Measurements from ENCODE around the gene PFKL. TPM values are rescaled to one million over a fixed set of nuclear protein-coding genes. Genes with fewer than 3 reads are reported as not detected.

Gene PFKL
- total and polyA plus RNA-seq, 2 experiments from 2014 or later: 199 to 239 TPM

DNA sequence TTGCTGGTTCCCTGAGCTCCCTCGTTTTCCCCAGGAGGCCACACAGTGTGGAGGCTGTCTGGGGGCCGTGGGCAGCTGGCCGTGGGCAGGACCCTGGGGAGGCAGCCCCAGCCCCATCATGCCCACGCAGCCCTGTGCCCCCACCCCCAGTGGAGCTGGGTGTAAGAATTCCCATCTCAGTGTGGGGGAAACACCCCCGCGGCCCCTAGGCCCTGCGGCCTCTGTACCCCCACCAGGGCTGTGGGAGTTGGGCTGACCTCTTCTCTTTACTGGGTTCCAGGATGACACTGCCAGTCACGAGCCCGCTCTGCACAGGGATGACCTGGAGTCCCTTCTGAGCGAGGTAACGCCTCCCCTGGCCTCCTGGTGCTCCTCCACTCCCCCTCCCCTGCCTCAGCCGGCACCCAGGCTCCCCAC, 3.7 kb upstream of the PFKL start:
- Histone ChIP-seq H3K9ac (no peak overlapping the region), H4K20me1 (ENCODE audit: insufficient read depth) (no peaks in the 10 kb centered on the region), H3K9me2 (ENCODE audit: insufficient read depth) (no peaks in the 10 kb centered on the region), H3K9me3 (ENCODE audit: low read depth) (no peaks in the 10 kb centered on the region), H3K27ac (no peak overlapping the region), H3F3A (ENCODE audit: insufficient read depth) (peaks cover 5% of the 10 kb centered on the region; the same call in 1 of the 2 replicates), H3K4me3 (no peak overlapping the region), H3K4me2 (ENCODE audit: unreplicated experiment) (no peak overlapping the region), H3K27me3 (replicated peaks; ENCODE audit: insufficient read depth) (no peaks in the 10 kb centered on the region), H3K79me2 (ENCODE audit: insufficient read depth) (peaks cover 9% of the 10 kb centered on the region), H3K36me3 (ENCODE audit: low read depth) (no peaks in the 10 kb centered on the region), H2AFZ (no peak overlapping the region), H3K4me1 (ENCODE audit: insufficient read depth) (peaks cover 8% of the 10 kb centered on the region)
- in situ Hi-C loops (cut with MboI): no loop called here
- WGBS, 2 experiments (ENCODE audit: low coverage in 1 of 2, low lambda C conversion rate in 2 of 2, missing lambda C conversion rate in 2 of 2): 82 to 89% methylated on average over 3 to 12 of the region's 12 CpGs
- TF ChIP-seq EZH2 (IDR thresholded peaks at IDR 0.05; ENCODE audit: insufficient read depth, poor library complexity, severe bottlenecking) (no peak), EZH2phosphoT487 (IDR thresholded peaks at IDR 0.05; ENCODE audit: insufficient read depth, low read depth) (no peak)
- no peak for DNase-seq

DNA sequence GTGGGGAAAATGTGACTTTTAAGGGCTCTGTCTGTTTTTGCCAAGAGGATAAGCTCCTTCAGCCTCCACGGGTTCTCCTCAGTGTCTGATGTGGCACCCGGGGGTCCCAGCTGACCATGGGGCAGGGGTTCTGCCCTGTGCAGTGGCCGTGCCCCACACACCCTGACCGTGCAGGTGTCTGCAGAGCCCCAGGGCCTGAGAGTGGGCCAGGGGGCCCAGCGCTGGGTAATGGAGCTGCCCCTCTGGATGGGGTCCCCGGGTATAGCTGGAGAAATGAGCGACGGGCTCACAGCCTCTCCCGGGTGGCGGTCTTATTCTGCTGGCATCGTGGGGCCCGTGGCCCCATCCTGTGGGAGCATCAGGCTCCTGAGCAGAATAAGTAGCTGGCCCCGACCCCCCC, 2.9 kb upstream of the PFKL start:
- no peak overlapping the region for H2AFZ ChIP-seq
- H4K20me1 ChIP-seq (ENCODE audit: insufficient read depth): no peaks in the 10 kb centered on the region
- no peaks in the 10 kb centered on the region for H3K27me3 ChIP-seq (replicated peaks; ENCODE audit: insufficient read depth)
- no peaks in the 10 kb centered on the region for H3K9me2 ChIP-seq (ENCODE audit: insufficient read depth)
- in situ Hi-C loops (cut with MboI): no loop called here
- no peak for DNase-seq
- no peak overlapping the region for H3K9ac ChIP-seq
- H3K27ac ChIP-seq: no peak overlapping the region
- no peaks in the 10 kb centered on the region for H3K9me3 ChIP-seq (ENCODE audit: low read depth)
- WGBS, 2 experiments (ENCODE audit: low coverage in 1 of 2, low lambda C conversion rate in 2 of 2, missing lambda C conversion rate in 2 of 2): 70 to 72% methylated on average over 11 to 13 of the region's 13 CpGs
- no peaks in the 10 kb centered on the region for H3K36me3 ChIP-seq (ENCODE audit: low read depth)
- peaks cover 12% of the 10 kb centered on the region for H3K4me1 ChIP-seq (ENCODE audit: insufficient read depth)
- H3F3A ChIP-seq (ENCODE audit: insufficient read depth): peaks cover 5% of the 10 kb centered on the region; the same call in 1 of the 2 replicates
- H3K79me2 ChIP-seq (ENCODE audit: insufficient read depth): peaks cover 17% of the 10 kb centered on the region
- TF ChIP-seq EZH2 (IDR thresholded peaks at IDR 0.05; ENCODE audit: insufficient read depth, poor library complexity, severe bottlenecking) (no peak), EZH2phosphoT487 (IDR thresholded peaks at IDR 0.05; ENCODE audit: insufficient read depth, low read depth) (no peak)
- no peak overlapping the region for H3K4me2 ChIP-seq (ENCODE audit: unreplicated experiment)
- no peak overlapping the region for H3K4me3 ChIP-seq

DNA sequence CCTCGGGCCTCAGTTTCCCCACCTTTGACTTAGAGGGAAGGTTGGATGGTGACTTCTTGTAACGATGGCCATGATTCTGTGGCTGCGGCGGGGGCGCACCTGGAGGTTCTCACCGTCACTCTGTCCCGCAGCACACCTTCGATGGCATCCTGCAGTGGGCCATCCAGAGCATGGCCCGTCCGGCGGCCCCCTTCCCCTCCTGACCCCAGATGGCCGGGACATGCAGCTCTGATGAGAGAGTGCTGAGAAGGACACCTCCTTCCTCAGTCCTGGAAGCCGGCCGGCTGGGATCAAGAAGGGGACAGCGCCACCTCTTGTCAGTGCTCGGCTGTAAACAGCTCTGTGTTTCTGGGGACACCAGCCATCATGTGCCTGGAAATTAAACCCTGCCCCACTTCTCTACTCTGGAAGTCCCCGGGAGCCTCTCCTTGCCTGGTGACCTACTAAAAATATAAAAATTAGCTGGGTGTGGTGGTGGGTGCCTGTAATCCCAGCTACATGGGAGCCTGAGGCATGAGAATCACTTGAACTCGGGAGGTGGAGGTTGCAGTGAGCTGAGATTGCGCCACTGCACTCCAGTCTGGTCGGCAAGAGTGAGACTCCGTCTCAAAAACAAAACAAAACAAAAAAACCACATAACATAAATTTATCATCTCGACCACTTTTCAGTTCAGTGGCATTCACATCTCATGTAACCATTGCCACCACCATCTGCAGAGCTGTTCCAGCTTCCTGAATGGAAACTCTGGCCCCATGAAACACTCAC, 2.1 kb upstream of the PFKL start:
- in situ Hi-C loops (cut with MboI): no loop called here
- peak overlapping the region; percentile 71 for H2AFZ ChIP-seq
- H3K27me3 ChIP-seq (replicated peaks; ENCODE audit: insufficient read depth): no peaks in the 10 kb centered on the region
- peak; percentile 92 for DNase-seq
- peak overlapping the region; percentile 32; the same call in 1 of the 2 replicates for H3K9ac ChIP-seq
- no peak for TF ChIP-seq EZH2 (IDR thresholded peaks at IDR 0.05; ENCODE audit: insufficient read depth, poor library complexity, severe bottlenecking)
- TF ChIP-seq EZH2phosphoT487 (IDR thresholded peaks at IDR 0.05; ENCODE audit: insufficient read depth, low read depth): no peak
- H3K4me3 ChIP-seq: no peak overlapping the region
- H4K20me1 ChIP-seq (ENCODE audit: insufficient read depth): no peaks in the 10 kb centered on the region
- no peaks in the 10 kb centered on the region for H3K36me3 ChIP-seq (ENCODE audit: low read depth)
- no peak overlapping the region for H3K27ac ChIP-seq
- peak overlapping the region; percentile 21 for H3K4me2 ChIP-seq (ENCODE audit: unreplicated experiment)
- peaks cover 25% of the 10 kb centered on the region for H3K79me2 ChIP-seq (ENCODE audit: insufficient read depth)
- no peaks in the 10 kb centered on the region for H3K9me2 ChIP-seq (ENCODE audit: insufficient read depth)
- H3K4me1 ChIP-seq (ENCODE audit: insufficient read depth): peaks cover 12% of the 10 kb centered on the region
- 9 to 18% methylated on average over 16 to 22 of the region's 22 CpGs for WGBS, 2 experiments (ENCODE audit: low coverage in 1 of 2, low lambda C conversion rate in 2 of 2, missing lambda C conversion rate in 2 of 2)
- no peaks in the 10 kb centered on the region for H3K9me3 ChIP-seq (ENCODE audit: low read depth)
- peaks cover 5% of the 10 kb centered on the region; the same call in 1 of the 2 replicates for H3F3A ChIP-seq (ENCODE audit: insufficient read depth)

DNA sequence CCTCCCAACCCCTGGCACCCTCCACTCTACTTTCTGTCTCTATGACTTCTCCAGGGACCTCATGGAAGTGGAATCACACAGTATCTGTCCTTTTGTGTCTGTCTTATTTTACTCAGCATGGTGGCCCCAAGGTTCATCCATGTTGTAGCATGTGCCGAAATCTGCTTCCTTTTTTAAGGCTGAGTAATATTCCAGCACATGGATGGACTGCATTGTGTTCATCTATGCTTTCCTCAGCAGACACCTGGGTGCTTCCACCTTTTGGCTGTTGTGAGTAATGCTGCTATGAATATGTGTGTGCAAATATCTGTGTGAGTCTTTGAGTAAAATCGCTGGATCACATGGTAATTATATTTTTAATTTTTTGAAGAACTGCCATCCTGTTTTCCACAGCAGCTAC, 1.6 kb upstream of the PFKL start:
- Histone ChIP-seq H3K4me2 (ENCODE audit: unreplicated experiment) (no peak overlapping the region), H3K4me1 (ENCODE audit: insufficient read depth) (peaks cover 12% of the 10 kb centered on the region), H3K27ac (no peak overlapping the region), H4K20me1 (ENCODE audit: insufficient read depth) (no peaks in the 10 kb centered on the region), H3K9me2 (ENCODE audit: insufficient read depth) (no peaks in the 10 kb centered on the region), H3K36me3 (ENCODE audit: low read depth) (no peaks in the 10 kb centered on the region), H3K9me3 (ENCODE audit: low read depth) (no peaks in the 10 kb centered on the region), H3K27me3 (replicated peaks; ENCODE audit: insufficient read depth) (no peaks in the 10 kb centered on the region), H3K79me2 (ENCODE audit: insufficient read depth) (peaks cover 31% of the 10 kb centered on the region), H2AFZ (no peak overlapping the region), H3F3A (ENCODE audit: insufficient read depth) (peaks cover 5% of the 10 kb centered on the region; the same call in 1 of the 2 replicates), H3K4me3 (no peak overlapping the region), H3K9ac (no peak overlapping the region)
- WGBS, 2 experiments (ENCODE audit: low coverage in 1 of 2, low lambda C conversion rate in 2 of 2, missing lambda C conversion rate in 2 of 2): 76 to 81% methylated on average over 2 of the region's 2 CpGs
- TF ChIP-seq EZH2phosphoT487 (IDR thresholded peaks at IDR 0.05; ENCODE audit: insufficient read depth, low read depth): no peak
- peak; percentile 32 for DNase-seq
- in situ Hi-C loops (cut with MboI): no loop called here
